Jurkat, Clone E6-1 (cell line): ENCODE measurements around the gene ARMH1. TPM values are rescaled to one million over a fixed set of nuclear protein-coding genes. Genes with fewer than 3 reads are reported as not detected.

ENCODE experiments used
- DNase-seq: peaks from one replicate; pipeline ENCODE4 v3.0.0-alpha.2; 2011; ENCODE audit warnings: low read depth, low spot score
- H3K4me3 ChIP-seq: 2 replicates; pipeline ENCODE4 v1.5.1; 2011; ENCODE audit warnings: mild to moderate bottlenecking, low read length, control low read depth, moderate library complexity
- polyA plus RNA-seq: library from polyadenylated mRNA; unstranded; fragments of >200 nt; gene quantifications from one replicate; pipeline ENCODE4 v1.2.1, GENCODE V29; 2012; ENCODE audit warnings: missing spikeins; ENCODE audit not compliant: insufficient read length, insufficient read depth

Gene ARMH1
- 3.0 TPM for polyA plus RNA-seq

GRCh38 chr1:44674113-44675000, at the start of gene ARMH1, which contains the start of gene TMEM53:
ARMH1 (plus strand) TSS chr1:44674714; CDS start chr1:44689698, 14,984 bp downstream.
TMEM53 (minus strand) TSS chr1:44674481; CDS start chr1:44674391, 90 bp downstream.
- H3K4me3 ChIP-seq: peak within 1 kb of the TSS; percentile 78
- DNase-seq: peak; percentile 98

GRCh38 chr1:44625348-44625747, 49.2 kb upstream of the ARMH1 start:
- H3K4me3 ChIP-seq: no peak overlapping the region
- DNase-seq: no peak

GRCh38 chr1:44628962-44629756, 45.4 kb upstream of the ARMH1 start:
- no peak for DNase-seq
- no peak overlapping the region for H3K4me3 ChIP-seq

GRCh38 chr1:44630116-44630515, 44.4 kb upstream of the ARMH1 start:
- H3K4me3 ChIP-seq: no peak overlapping the region
- no peak for DNase-seq

- DNase-seq: peak; percentile 9
- peak overlapping the region; percentile 79 for H3K4me3 ChIP-seq
Observed at GRCh38 chr1:44631333-44631646, 43.2 kb upstream of the ARMH1 start.

GRCh38 chr1:44631647-44632539, 42.6 kb upstream of the ARMH1 start:
- H3K4me3 ChIP-seq: peak overlapping the region; percentile 79
- peak; percentile 79 for DNase-seq

- no peak for DNase-seq
Observed at GRCh38 chr1:44632598-44632997, 41.9 kb upstream of the ARMH1 start.

GRCh38 chr1:44634606-44635189, 39.8 kb upstream of the ARMH1 start:
- no peak for DNase-seq
- H3K4me3 ChIP-seq: no peak overlapping the region

More at GRCh38 chr1:44632598-44632997, 41.9 kb upstream of the ARMH1 start:
- peak overlapping the region; percentile 79 for H3K4me3 ChIP-seq

GRCh38 chr1:44635439-44635838, 39.1 kb upstream of the ARMH1 start:
- H3K4me3 ChIP-seq: no peak overlapping the region
- DNase-seq: no peak

- no peak for DNase-seq
- no peak overlapping the region for H3K4me3 ChIP-seq
Observed at GRCh38 chr1:44636083-44636687, 38.3 kb upstream of the ARMH1 start.

GRCh38 chr1:44636688-44637598, 37.6 kb upstream of the ARMH1 start:
- no peak for DNase-seq
- H3K4me3 ChIP-seq: no peak overlapping the region

- H3K4me3 ChIP-seq: no peak overlapping the region
- no peak for DNase-seq
Observed at GRCh38 chr1:44637702-44638411, 36.7 kb upstream of the ARMH1 start.

GRCh38 chr1:44640200-44640853, 34.2 kb upstream of the ARMH1 start:
- no peak for DNase-seq
- no peak overlapping the region for H3K4me3 ChIP-seq

- no peak for DNase-seq
- H3K4me3 ChIP-seq: no peak overlapping the region
Observed at GRCh38 chr1:44641126-44642102, 33.1 kb upstream of the ARMH1 start.

- no peak for DNase-seq
- H3K4me3 ChIP-seq: no peak overlapping the region
Observed at GRCh38 chr1:44642255-44642654, 32.3 kb upstream of the ARMH1 start.
